BLaER1 (cell line): Measurements from ENCODE around the gene PKN2.

Source experiments
- H3K27ac ChIP-seq: shearing (Covaris generic); formaldehyde crosslinking; 2 replicates; pipeline ENCODE4 v1.8.1; 2022
- H3K27me3 ChIP-seq: shearing (Covaris generic); formaldehyde crosslinking; 2 replicates; pipeline ENCODE4 v1.8.1; 2022
- H3K36me3 ChIP-seq: shearing (Covaris generic); formaldehyde crosslinking; 2 replicates; pipeline ENCODE4 v1.8.1; 2022
- H3K4me1 ChIP-seq: shearing (Covaris generic); formaldehyde crosslinking; 2 replicates; pipeline ENCODE4 v1.8.1; 2022
- H3K4me2 ChIP-seq: shearing (Covaris generic); formaldehyde crosslinking; 2 replicates; pipeline ENCODE4 v1.8.1; 2022
- H3K4me3 ChIP-seq: shearing (Covaris generic); formaldehyde crosslinking; 2 replicates; pipeline ENCODE4 v1.8.1; 2022
- H3K9ac ChIP-seq: shearing (Covaris generic); formaldehyde crosslinking; 2 replicates; pipeline ENCODE4 v1.8.1; 2022
- H3K9me3 ChIP-seq: shearing (Covaris generic); formaldehyde crosslinking; 2 replicates; pipeline ENCODE4 v1.8.1; 2022
- H4K20me1 ChIP-seq: shearing (Covaris generic); formaldehyde crosslinking; 2 replicates; pipeline ENCODE4 v1.8.1; 2022
- Cebpa-rat ChIP-seq: shearing (Covaris generic); IDR thresholded peaks from 2 replicates; pipeline ENCODE4 v1.8.1; 2022

PKN2 gene

GRCh38 chr1:88673446-88673845 lies 10.6 kb upstream of the PKN2 start:
- no peaks in the 10 kb centered on the region for H3K36me3 ChIP-seq
- no peaks in the 10 kb centered on the region for H3K4me1 ChIP-seq
- TF ChIP-seq Cebpa-rat: no peak
- H3K4me3 ChIP-seq: no peak overlapping the region
- H3K4me2 ChIP-seq: no peak overlapping the region
- H3K27me3 ChIP-seq: no peaks in the 10 kb centered on the region
- H3K9ac ChIP-seq: no peak overlapping the region
- no peaks in the 10 kb centered on the region for H4K20me1 ChIP-seq
- H3K27ac ChIP-seq: no peak overlapping the region
- H3K9me3 ChIP-seq: no peaks in the 10 kb centered on the region

GRCh38 chr1:88678405-88678804 lies 5.7 kb upstream of the PKN2 start:
- no peak for TF ChIP-seq Cebpa-rat
- Histone ChIP-seq H3K36me3 (no peaks in the 10 kb centered on the region), H3K4me2 (no peak overlapping the region), H3K4me3 (no peak overlapping the region), H3K27ac (no peak overlapping the region), H3K4me1 (peaks cover 11% of the 10 kb centered on the region), H3K9ac (no peak overlapping the region), H3K9me3 (no peaks in the 10 kb centered on the region), H3K27me3 (no peaks in the 10 kb centered on the region), H4K20me1 (no peaks in the 10 kb centered on the region)

GRCh38 chr1:88680471-88680870 lies 3.6 kb upstream of the PKN2 start:
- Histone ChIP-seq H3K4me1 (peaks cover 11% of the 10 kb centered on the region), H3K4me3 (no peak overlapping the region), H3K27ac (no peak overlapping the region), H4K20me1 (peaks cover 6% of the 10 kb centered on the region), H3K9me3 (no peaks in the 10 kb centered on the region), H3K4me2 (no peak overlapping the region), H3K36me3 (no peaks in the 10 kb centered on the region), H3K9ac (no peak overlapping the region), H3K27me3 (no peaks in the 10 kb centered on the region)
- no peak for TF ChIP-seq Cebpa-rat

- H3K9me3 ChIP-seq: no peaks in the 10 kb centered on the region
- no peak overlapping the region for H3K4me2 ChIP-seq
- no peaks in the 10 kb centered on the region for H3K36me3 ChIP-seq
- H3K27ac ChIP-seq: no peak overlapping the region
- TF ChIP-seq Cebpa-rat: no peak
- peaks cover 12% of the 10 kb centered on the region for H4K20me1 ChIP-seq
- H3K4me3 ChIP-seq: no peak overlapping the region
- no peak overlapping the region for H3K9ac ChIP-seq
- H3K4me1 ChIP-seq: peaks cover 13% of the 10 kb centered on the region
- no peaks in the 10 kb centered on the region for H3K27me3 ChIP-seq
Measured at GRCh38 chr1:88680911-88681622, 3.0 kb upstream of the PKN2 start.

- Histone ChIP-seq H3K4me2 (peak overlapping the region; percentile 76), H3K9ac (peak overlapping the region; percentile 93), H3K9me3 (no peaks in the 10 kb centered on the region), H3K36me3 (peaks cover 7% of the 10 kb centered on the region; the same call in 1 of the 2 replicates), H3K4me3 (peak overlapping the region; percentile 91), H3K27ac (peak overlapping the region; percentile 91), H4K20me1 (peaks cover 48% of the 10 kb centered on the region), H3K27me3 (no peaks in the 10 kb centered on the region), H3K4me1 (peaks cover 28% of the 10 kb centered on the region)
- TF ChIP-seq Cebpa-rat: no peak
Measured at GRCh38 chr1:88684482-88685258, 597 bp downstream of the PKN2 start.

- H3K36me3 ChIP-seq: peaks cover 7% of the 10 kb centered on the region; the same call in 1 of the 2 replicates
- H4K20me1 ChIP-seq: peaks cover 54% of the 10 kb centered on the region
- H3K4me3 ChIP-seq: peak overlapping the region; percentile 91
- TF ChIP-seq Cebpa-rat: no peak
- peaks cover 28% of the 10 kb centered on the region for H3K4me1 ChIP-seq
- peak overlapping the region; percentile 76 for H3K4me2 ChIP-seq
- no peaks in the 10 kb centered on the region for H3K27me3 ChIP-seq
- H3K9me3 ChIP-seq: no peaks in the 10 kb centered on the region
- H3K27ac ChIP-seq: peak overlapping the region; percentile 91
- peak overlapping the region; percentile 93 for H3K9ac ChIP-seq
Measured at GRCh38 chr1:88685259-88685620, 1.2 kb downstream of the PKN2 start.

GRCh38 chr1:88691540-88691939 lies 7.5 kb downstream of the PKN2 start:
- H3K4me1 ChIP-seq: peaks cover 10% of the 10 kb centered on the region
- no peaks in the 10 kb centered on the region for H3K9me3 ChIP-seq
- peaks cover 99% of the 10 kb centered on the region for H4K20me1 ChIP-seq
- TF ChIP-seq Cebpa-rat: no peak
- H3K9ac ChIP-seq: no peak overlapping the region
- no peak overlapping the region for H3K27ac ChIP-seq
- H3K4me2 ChIP-seq: no peak overlapping the region
- peaks cover 40% of the 10 kb centered on the region for H3K36me3 ChIP-seq
- H3K27me3 ChIP-seq: no peaks in the 10 kb centered on the region
- H3K4me3 ChIP-seq: no peak overlapping the region

GRCh38 chr1:88695781-88696180 lies 11.7 kb downstream of the PKN2 start:
- Histone ChIP-seq H3K27ac (no peak overlapping the region), H3K36me3 (peaks cover 49% of the 10 kb centered on the region), H3K4me2 (no peak overlapping the region), H3K9ac (no peak overlapping the region), H3K9me3 (peaks cover 8% of the 10 kb centered on the region; the same call in 1 of the 2 replicates), H4K20me1 (peaks cover 99% of the 10 kb centered on the region), H3K27me3 (no peaks in the 10 kb centered on the region), H3K4me1 (peaks cover 9% of the 10 kb centered on the region; the same call in 1 of the 2 replicates), H3K4me3 (no peak overlapping the region)
- TF ChIP-seq Cebpa-rat: no peak

- no peak for TF ChIP-seq Cebpa-rat
- Histone ChIP-seq H3K9ac (no peak overlapping the region), H4K20me1 (peaks cover 99% of the 10 kb centered on the region), H3K27ac (no peak overlapping the region), H3K36me3 (peaks cover 37% of the 10 kb centered on the region), H3K9me3 (peaks cover 8% of the 10 kb centered on the region; the same call in 1 of the 2 replicates), H3K4me3 (no peak overlapping the region), H3K27me3 (no peaks in the 10 kb centered on the region), H3K4me2 (no peak overlapping the region), H3K4me1 (0 out of 2 replicates have a peak, but pooled peaks cover 9% of the 10 kb centered on the region)
Measured at GRCh38 chr1:88697503-88697902, 13.4 kb downstream of the PKN2 start.

- Histone ChIP-seq H3K4me2 (no peak overlapping the region), H3K36me3 (peaks cover 33% of the 10 kb centered on the region), H3K4me3 (no peak overlapping the region), H3K9ac (no peak overlapping the region), H3K27me3 (no peaks in the 10 kb centered on the region), H4K20me1 (peaks cover 99% of the 10 kb centered on the region), H3K27ac (no peak overlapping the region), H3K4me1 (0 out of 2 replicates have a peak, but pooled peaks cover 9% of the 10 kb centered on the region), H3K9me3 (peaks cover 8% of the 10 kb centered on the region; the same call in 1 of the 2 replicates)
- TF ChIP-seq Cebpa-rat: no peak
Measured at GRCh38 chr1:88698140-88698539, 14.1 kb downstream of the PKN2 start.
